HG03460 (cell line): ENCODE data around the gene NF1.
"Not testable (repeated sequence)": the region's sequence is repeated elsewhere in the genome, so short reads cannot be mapped to it uniquely, and the experiment has no call there.

Experiments
- ATAC-seq: cut with Tn5 transposase; IDR thresholded peaks from one replicate; pipeline ENCODE4 v1.9.1; 2021; ENCODE audit not compliant: unreplicated experiment

The NF1 gene

DNA sequence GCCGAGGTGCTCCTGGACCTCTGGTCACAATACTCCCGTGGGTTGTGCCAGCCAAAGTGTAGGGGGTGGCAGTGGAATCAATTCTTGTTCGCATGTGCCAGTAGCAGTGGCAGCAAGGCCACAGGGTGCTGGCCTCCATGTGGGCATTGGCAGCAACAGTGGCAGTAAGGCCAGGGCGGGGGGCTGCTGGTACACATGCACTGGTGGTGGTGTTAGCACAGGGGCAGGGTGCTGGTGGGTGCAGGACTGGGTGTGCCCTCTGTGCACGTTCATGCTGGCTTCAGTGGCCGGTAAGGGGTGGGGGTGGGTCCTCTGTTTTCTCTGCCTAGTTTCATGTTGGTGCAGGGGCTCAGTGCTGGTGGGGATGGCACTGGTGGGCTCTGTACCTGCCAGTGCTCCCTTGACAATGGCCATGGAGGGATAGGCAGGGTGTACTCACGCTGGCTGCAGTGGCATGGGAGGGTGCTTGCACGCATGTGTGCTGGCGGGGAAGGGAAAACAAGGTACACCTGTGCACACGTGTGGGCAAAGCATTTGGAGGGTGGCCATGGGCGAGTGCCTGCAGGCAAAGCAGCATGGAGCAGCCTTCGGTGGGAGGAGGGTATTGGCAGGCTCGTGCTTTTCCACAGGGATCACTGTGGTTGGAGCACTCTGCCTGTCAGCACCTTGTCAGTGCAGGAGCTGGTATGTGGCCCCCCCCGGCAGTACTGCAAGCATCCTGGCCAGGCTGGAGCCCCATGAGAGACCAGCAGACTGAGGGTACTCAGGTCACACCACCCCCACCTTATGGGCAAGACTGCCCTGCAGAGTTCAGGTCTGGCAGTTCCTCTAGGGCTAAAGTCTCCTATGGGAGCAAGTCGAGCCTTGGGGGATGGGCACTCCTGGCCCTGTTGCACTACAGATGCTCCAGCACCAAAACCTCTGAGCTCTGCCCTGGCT lies 35.8 kb downstream of the NF1 start:
- ATAC-seq = no peak

DNA sequence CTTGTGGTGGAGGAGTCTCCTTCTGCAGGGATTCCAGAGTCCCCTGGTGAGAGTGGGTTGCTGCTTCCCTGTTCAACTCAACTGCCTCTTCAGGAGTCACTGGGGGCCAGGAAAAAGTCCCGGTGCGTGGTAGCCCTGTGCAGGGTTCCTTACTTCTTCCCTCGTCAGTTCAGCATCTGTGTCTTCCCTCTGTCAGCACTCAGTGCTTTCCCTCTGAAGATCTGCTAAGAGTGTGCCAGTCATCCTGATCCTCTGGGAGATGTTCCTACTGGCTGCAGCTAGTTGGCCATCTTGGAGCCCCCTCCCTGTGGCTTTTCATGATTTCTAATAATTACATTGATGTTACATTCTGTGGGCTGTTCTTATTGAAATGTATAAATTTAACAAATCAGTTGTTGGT lies 36.5 kb downstream of the NF1 start:
- ATAC-seq = no peak

DNA sequence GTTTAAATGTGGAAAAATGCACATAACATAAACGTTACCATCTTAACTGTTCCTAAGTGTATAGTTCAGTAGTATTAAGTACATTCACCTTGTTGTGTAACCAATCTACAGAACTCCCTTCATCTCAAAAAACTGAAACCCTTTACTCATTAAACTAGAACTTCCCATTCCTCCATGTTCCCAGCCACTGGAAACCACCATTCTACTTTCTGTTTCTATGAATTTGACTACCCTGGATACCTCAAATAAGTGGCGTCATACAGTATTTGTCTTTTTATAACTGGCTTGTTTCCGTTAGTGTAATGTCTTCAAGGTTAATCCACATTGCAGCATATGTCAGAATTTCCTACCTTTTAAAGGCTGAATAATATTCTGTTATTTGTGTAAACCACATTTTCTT lies 38.2 kb downstream of the NF1 start:
- no peak for ATAC-seq

DNA sequence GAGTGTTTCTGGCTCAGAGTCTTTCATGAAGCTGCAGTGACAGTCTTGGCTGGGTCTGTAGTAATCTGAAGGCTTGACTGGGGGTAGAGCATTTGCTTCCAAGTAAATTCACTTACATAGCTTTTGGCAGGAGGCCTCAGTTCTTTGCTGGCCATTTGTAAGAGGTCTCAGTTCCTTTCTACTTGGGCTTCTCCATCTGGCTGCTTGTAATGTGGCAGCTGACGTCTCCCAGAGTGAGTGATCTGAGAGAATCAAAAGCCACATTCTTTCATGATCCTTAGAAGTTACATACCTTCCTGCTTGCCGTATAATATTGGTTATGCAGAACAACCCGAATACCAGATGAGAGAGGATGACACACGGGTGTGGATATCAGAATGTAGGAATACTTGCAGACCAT lies 39.8 kb downstream of the NF1 start:
- ATAC-seq = no peak

DNA sequence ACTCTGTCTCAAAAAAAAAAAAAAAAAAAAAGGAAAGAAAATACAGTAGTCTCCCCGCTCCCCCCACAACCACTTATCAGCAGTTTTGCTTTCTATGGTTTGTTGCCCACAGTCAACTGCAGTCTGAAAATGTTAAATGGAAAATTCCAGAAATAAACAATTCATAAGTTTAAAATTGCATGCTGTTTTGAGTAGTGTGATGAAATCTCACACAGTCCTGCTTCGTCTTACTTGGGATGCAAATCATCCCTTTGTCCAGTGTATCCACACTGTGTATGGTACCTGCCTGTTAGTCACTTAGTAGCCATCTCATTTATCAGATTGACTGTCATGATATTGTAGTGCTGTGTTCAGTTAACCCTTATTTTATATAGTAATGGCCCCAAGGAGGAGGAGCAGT lies 41.5 kb downstream of the NF1 start:
- no peak for ATAC-seq

DNA sequence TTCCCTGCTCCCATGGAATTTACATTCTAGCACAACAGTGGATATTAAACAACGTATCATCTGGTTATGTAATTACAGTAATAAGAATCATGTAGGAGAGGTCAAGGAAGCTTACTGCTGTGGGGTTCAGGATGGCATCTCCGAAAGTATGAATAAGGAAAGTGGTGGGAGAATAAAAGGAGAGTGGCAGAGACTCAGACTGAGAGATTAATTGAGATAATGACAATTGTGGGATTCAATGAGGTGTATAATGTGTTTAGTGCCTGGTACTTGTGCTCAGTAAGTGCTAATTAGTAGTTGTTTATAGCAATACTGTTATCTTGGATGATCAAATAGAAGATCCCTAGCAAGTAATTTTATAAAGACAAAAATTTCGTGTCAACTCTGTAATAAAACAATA lies 45.3 kb downstream of the NF1 start:
- no peak for ATAC-seq

DNA sequence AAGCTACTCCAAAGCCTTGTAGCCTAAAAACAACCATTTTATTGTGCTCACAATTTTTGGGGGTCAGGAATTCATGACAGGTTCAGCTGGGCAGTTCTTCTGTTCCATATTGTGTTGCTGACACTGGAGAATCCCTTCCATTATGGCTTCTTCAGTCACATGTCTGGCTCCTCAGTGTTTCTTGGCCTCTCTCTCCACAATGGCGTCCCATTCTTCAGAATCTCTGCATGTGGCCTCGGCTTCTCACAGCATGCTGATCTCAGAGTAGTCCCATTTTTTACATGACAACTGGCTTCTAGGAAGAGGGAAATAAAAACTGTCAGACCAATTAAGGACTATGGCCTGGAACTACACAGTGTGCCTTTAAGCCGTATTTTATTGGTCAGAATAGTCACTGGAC lies 49.7 kb downstream of the NF1 start:
- ATAC-seq = no peak

DNA sequence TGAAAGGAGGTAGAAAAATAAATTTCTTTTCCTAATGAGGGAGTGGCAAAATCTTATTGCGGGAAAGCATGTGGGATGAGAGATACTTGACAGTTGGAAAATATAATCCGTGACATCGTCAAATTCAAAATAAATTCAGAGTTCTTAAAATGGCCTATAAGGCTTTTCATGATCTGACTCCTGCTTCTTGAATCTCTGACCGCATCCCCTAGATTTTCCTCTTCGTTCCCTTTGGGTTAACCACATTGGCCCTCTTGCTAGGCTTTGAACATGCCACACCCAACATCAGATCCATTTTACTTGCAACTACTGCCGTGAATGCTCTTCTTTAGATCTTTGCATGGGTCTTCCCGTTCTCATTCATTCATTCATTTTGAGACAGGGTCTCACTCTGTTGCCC lies 50.1 kb downstream of the NF1 start:
- ATAC-seq = no peak

DNA sequence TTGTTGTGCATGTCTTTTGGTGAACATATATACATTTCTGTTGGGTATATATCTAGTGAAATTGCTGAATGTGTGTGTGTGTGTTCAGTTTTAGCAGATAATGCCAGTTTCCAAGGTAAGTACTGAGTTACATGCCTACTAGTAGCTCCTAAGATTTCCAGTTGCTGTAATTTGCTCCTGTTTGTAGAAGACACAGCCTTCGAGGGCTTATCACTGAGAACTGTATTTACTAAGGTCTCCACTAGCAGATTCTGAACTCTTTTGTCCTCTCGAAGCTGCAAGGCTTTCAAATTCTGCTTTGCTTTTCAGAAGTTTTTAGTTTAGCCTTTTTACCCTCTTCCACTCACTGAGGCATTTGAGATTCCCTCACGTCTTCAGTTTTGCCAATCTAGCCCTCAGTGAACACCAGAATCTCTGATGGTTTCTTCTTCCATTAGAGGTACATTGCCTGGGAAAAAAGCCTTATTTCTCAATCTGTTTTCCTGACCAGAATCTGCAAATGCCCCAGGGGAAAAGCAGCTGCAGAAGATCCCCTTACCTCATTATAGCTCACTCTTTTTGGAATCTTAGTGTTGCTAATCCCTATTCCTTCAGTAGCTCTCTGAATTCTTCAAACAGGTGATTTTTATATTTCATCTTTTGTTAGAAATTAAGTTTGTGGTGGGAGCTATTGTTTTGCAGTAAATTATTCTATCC lies 52.9 kb downstream of the NF1 start:
- ATAC-seq = no peak

DNA sequence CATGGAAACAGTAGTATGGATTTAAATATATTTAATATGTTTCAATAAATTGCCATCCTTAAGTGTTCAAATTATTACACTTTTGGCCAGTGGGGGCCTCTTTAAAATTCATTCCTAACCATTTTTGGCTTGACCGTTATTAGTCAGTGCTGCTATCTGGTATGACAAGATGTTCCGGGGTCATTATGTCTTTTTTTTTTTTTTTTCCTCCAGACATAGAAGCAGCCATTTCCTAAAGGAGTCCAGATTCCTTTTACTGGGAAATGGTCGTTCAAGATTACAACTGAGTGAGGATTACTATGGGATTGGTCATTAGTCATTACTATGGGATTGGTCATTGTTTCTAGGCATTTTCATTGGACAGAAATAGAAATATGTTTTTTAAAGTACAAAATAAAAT lies 53.4 kb downstream of the NF1 start:
- no peak for ATAC-seq

DNA sequence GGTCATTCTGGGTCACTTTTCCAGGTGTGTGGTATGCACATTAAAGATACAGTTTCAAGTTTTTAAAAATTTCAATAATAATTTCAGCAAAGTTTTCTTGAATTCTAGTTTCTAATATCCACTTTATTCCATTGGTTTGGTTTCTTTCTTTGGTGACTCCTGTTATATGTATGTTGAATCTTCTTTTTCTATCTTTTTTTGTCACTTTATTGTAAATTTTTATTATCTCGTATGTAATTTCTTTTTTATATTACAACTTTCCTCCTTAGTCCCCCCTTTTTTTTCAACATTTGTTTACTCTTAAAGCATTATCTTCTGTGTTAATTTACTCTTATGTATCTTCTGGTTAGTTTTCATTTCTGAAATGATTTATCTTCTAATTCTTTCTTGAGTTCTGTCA lies 57.5 kb downstream of the NF1 start:
- no peak for ATAC-seq

DNA sequence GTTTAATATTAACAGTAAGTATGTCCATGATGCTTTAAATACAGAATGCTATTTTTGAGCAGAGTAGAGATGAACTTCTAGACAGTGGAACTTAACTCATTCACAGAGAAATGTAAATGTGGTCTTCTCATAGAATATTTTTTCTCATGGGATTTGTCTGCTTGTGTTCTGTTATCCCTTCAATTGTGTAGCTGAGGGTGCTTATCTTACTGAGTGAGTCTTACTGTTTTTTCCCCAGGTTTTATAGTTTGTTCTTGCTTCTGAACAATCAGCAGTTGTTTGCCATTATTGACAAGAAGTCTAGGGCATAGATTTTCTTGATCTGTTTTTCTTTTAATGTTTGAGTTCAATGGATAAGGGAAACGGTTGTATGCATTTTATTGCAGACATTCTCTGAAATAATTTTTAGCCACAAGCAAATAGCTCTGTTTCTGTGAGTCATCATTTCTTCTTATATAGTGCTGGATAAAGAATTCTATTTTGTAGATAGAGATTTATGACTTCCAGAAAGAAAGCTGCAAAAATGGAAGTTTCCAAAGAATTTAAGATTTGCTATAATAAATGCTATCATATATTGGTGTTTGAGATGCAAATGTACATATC lies 60.5 kb downstream of the NF1 start:
- ATAC-seq = no peak

DNA sequence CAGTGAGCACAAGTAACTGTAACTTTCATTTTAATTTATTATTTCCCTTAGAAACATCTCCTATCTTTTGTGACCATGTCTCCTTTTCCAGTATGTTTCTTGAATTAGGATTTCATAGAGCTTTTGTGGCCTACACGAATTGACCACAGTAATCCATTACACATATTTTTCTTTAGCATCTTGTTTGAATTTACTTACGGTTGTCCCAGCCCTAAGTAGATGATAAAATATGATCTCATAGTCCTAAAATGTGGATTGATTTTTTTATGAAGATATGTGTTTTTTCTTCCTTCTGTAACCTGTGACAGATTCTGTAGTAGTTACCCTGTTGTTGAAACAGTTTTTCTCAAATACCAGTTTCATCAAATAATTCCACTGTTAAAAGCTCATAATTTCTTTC lies 61.5 kb downstream of the NF1 start:
- no peak for ATAC-seq

DNA sequence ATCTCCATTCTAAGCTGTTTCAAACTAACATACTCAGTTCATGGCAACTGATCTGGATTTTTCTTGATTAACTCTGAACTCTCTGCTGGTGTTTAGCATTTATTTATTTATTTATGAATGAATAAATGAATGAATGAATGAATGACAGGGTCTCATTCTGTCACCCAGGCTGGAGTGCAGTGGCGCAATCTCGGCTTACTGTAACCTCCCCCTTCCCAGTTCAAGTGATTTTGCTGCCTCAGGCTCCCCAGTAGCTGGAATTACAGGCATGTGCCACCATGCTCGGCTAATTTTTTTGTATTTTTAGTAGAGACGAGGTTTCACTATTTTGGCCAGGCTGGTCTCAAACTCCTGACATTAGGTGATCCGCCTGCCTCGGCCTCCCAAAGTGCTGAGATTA lies 62.1 kb downstream of the NF1 start:
- not testable (repeated sequence) for ATAC-seq

DNA sequence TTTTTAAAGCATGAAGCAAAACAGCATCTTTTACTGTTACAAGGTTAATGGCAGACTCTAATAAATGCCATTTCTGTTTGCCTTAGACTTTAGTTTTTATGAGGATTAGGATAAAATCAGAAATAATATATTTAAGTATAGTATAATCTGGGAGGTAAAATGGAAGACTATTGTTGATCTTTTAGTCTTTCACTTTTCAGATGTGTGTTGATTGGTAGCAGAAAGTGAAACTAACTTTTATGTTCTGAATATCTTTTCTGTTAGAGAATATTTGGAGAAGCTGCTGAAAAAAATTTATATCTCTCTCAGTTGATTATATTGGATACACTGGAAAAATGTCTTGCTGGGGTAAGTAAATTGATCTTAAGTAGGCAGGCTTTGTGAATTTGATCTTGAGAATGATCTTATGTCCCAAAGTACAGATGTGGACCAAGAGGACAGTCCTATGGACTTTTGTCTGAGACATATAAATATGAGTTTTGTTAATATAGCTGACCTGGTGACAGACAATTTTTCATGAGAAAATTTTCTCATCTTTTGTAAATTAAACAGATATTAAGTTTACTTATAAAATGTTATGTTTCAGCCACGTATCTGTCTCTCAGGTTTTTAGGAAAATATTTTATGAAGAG lies 64.1 kb downstream of the NF1 start:
- ATAC-seq = no peak

DNA sequence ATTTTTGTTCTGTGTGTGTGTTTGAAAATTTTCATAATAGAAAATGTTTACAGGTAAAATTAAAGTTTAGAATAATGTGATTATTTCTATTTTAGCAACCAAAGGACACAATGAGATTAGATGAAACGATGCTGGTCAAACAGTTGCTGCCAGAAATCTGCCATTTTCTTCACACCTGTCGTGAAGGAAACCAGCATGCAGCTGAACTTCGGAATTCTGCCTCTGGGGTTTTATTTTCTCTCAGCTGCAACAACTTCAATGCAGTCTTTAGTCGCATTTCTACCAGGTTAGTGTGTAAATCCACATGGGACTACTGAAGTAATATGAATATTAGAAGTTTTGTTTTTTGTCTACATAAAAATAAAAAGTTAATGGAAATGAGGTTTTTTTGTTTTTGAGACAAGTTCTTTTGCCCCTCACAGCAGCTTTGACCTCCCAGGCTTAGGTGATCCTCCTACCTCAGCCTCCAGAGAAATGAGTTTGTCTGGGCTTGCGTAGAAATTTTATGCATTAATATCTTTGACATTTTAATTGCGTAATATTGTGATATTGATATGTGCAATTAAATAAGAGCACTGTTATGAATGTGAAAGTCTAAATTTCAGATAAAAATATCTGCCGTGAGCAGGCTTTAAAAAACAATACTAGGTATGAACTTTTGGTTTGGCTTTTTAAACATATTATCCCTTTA lies 68.5 kb downstream of the NF1 start:
- no peak for ATAC-seq

DNA sequence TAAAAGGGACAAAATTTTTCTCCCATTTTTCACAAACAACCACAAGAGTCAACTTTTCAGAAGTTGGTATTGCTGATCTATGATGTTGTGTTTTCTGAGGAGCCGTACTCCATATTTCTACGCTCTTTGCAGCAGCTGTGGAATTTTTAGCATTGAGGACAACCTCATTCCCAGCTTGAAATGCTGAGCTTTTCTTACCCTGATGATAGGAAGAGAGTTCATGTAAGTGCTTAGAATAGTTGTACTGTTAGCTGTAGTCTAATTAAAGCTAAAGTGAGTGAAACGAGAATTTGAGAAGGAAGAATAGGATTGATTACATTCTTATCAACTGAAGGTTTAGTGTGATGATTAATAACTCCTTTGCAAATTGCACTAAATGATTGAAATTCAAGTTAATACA lies 72.3 kb downstream of the NF1 start:
- no peak for ATAC-seq

DNA sequence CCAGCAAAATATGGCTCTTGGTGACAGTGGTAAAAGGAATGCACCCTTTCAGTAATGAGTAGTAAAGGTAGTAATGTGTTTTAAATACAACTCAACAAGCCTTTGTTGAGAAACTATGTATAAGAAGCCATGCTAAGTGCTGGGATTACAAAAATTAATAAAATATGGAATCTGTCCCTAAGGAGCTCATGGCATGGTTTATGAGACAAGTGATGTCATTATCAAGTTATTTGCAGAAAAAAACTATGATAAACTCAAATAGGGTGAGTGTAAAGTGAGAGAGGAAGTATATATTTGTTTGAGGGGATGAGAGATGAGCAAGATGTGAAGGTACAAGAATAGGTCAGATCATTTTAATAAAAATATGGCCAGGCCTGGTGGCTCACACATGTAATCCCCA lies 76.9 kb downstream of the NF1 start:
- ATAC-seq = no peak

DNA sequence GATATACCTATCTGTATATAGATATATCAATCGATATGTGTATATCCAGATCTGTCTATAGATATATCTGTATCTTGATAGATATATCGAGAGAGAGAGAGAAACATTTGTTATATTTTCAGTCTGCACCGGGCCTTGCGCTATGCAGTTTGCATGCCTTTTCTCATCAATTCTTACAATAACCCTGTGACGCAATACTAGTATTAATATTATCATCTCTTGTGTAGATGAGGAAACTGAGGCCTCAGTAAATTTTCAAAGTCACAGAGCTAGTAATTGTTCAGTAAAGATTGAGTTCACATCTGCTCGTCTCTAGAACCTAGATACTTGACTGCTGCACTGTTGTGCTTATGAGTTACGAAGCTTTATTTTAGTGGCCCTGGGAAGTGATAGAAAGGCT lies 77.6 kb downstream of the NF1 start:
- no peak for ATAC-seq

DNA sequence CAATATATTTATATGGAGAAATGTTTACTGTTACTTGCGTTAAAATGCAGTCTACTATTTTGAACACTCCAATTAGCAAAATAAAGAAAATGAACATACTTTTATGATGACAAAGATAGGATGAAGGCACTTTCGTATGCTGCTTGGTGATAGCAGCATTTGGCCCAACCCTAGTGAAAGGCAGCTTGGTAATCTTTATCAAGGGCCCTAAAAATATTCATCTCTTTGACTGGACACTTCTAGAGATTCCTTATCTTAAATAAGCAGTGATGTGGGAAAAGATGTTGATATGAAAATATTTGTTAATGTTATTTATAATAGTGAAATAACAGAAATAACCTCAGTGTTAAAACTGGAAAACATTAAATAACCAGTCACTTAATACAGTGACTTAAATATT lies 79.4 kb downstream of the NF1 start:
- no peak for ATAC-seq

DNA sequence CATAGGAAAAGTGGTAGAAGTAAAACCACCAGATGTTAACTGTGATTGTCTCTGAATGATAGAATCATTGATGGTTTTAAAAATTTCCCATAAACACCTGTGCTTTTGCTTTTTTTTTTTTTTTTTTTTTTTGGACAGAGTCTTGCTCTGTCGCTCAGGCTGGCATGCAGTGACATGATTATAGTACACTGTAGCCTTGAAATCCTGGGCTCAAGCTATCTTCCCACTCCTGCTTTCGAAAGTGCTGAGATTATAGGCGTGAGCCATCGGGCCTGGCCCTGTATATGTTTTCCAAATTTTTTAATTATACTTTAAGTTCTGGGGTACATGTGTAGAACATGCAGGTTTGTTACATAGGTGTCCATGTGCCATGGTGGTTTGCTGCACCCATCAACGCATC lies 80.5 kb downstream of the NF1 start:
- ATAC-seq = no peak
